SHP77 (cell line): ENCODE results near the gene PERM1.

ENCODE experiments used
- DNase-seq, 2 experiments: peaks; one replicate each; lab custom pipeline; 2025; lab: John Stamatoyannopoulos, UW

The PERM1 gene

DNA sequence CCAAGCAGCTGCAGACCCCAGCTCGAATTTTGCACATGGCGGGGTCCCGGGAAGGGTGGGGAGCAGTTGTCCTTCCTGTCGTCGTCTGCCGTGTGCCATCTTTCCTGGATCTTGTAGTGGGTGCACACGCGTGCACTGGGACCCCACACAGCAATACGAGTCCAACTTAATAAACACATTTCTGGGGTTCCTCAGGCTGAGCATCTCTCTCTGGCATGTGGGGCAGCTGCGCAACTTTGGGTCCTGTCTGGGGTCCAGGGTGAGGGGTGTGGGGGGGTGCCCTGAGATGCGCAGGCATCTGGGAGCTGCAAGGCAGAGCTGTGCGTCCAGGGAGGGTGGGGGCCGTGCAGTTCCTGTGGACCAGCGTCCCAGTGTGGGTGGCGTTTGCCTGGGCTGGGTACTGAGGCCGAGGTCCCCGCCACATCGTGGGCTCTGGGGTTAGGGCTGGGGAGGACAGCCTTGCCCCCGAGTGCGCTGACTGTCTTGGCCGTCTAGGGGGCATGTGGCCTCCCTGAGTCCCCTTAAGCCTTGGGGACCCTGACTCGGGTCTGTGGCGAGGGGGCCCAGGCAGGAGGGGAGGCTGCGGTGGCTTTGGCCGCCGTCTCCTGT, 16.3 kb downstream of the PERM1 start:
- no peak for DNase-seq

GRCh38 chr1:964691-965525, 17.0 kb downstream of the PERM1 start:
- no peak for DNase-seq

DNA sequence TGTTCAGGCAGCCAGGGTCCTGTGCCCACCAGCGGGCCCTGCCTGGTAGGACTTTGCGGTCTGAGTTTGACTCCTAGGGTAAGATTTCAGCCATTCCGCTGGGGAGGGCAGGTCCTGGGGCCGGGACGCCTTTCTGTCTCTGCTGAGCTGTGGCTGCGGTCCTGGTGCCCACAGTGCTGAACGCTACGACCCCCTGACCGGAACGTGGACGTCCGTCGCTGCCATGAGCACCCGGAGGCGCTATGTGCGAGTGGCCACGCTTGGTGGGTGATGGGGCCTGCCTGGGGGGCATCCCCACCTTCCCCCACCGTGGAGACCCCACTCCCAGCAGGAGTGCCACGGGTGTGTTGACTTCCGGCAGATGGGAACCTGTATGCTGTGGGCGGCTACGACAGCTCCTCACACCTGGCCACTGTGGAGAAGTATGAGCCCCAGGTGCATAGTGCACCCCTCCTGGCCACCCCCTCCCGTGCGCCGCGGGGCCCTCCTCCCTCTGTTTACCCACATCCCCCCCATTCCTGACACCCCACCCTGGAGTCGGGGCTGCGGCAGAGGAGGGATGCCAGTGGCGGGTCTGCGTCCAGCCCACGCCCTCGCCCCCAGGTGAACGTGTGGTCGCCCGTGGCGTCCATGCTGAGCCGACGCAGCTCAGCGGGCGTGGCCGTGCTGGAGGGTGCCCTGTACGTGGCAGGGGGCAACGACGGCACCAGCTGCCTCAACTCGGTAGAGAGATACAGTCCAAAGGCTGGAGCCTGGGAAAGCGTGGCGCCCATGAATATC, 18.0 kb downstream of the PERM1 start:
- no peak for DNase-seq

GRCh38 chr1:963301-963651, 18.6 kb downstream of the PERM1 start:
- no peak for DNase-seq

DNA sequence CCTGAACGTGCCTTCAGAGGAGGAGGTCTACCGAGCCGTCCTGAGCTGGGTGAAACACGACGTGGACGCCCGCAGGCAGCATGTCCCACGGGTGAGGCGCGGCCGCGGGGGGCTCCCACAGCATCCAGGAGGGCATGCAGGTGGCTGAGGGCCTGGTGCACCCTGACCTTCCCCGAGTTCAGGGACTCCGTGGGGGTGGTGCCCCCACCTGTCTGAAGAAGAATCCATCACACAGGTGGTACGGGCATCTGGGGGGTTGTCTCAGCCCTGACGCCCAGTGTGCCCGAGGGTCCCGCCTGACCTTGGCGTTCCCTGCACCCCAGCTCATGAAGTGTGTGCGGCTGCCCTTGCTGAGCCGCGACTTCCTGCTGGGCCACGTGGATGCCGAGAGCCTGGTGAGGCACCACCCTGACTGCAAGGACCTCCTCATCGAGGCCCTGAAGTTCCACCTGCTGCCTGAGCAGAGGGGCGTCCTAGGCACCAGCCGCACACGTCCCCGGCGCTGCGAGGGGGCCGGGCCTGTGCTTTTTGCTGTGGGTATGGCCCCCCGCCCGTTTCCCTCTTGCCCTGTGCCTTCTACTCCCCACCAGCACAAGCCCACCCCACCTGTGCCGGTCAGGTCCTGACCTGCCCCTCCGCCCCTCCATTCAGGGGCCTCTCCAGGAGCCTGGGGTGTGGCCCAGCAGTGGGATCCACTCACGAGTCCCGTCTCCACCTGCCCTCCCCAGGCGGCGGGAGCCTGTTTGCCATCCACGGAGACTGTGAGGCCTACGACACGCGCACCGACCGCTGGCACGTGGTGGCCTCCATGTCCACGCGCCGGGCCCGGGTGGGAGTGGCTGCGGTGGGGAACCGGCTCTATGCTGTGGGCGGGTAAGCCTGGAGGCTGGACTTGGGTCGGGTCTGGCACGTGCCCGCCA, 19.3 kb downstream of the PERM1 start:
- no peak for DNase-seq

DNA sequence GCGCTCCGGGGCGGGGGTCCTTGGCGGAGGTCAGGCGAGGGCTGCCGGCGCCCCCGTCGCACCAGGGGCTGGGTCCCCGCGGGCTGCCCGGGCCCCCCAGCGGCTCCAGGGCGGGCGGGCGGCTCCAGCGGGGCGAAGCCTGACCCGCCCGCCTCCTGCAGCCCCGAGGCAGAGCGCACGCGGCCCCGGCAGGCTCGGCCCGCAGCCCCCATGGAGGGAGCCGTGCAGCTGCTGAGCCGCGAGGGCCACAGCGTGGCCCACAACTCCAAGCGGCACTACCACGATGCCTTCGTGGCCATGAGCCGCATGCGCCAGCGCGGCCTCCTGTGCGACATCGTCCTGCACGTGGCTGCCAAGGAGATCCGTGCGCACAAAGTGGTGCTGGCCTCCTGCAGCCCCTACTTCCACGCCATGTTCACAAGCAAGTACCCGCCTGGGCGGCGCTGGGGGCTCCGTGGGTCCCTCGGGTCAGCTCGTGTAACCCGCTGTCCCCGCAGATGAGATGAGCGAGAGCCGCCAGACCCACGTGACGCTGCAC, 20.7 kb downstream of the PERM1 start:
- no peak for DNase-seq

DNA sequence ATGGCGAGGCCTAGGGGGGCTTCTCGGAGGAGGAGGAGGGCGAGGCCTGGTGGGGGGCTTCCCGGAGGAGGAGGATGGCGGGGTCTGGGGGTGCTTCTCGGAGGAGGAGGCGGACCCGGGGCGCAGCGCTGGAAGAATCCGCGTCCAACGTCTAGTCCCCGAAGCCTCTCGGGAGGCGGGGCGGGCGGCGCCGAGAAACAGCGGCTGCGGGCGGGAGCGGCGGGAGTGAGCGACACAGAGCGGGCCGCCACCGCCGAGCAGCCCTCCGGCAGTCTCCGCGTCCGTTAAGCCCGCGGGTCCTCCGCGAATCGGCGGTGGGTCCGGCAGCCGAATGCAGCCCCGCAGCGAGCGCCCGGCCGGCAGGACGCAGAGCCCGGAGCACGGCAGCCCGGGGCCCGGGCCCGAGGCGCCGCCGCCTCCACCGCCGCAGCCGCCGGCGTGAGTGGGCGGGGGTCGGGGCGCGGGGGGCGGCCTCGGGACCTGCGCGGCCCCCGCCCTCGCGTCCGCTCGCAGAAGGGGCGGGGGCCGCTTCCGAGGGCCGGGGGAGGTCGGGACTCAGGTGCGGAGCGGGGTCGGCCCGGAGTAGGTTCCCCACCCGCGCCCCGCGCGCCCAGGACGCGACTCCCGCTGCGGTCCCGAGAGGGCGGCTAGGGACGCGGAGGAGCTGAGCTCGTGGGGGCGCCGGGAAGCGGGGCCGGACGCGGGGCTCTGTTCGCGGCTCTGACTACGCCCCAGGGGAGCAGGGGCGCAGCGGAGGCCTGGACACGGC, 21.3 kb downstream of the PERM1 start, which contains the start of gene KLHL17:
TSS of gene KLHL17 (plus strand) at position 222 of the 769 bp plus-strand sequence. CDS start at position 332, 110 bp downstream.
- peak; percentile 43 to 77 for DNase-seq

DNA sequence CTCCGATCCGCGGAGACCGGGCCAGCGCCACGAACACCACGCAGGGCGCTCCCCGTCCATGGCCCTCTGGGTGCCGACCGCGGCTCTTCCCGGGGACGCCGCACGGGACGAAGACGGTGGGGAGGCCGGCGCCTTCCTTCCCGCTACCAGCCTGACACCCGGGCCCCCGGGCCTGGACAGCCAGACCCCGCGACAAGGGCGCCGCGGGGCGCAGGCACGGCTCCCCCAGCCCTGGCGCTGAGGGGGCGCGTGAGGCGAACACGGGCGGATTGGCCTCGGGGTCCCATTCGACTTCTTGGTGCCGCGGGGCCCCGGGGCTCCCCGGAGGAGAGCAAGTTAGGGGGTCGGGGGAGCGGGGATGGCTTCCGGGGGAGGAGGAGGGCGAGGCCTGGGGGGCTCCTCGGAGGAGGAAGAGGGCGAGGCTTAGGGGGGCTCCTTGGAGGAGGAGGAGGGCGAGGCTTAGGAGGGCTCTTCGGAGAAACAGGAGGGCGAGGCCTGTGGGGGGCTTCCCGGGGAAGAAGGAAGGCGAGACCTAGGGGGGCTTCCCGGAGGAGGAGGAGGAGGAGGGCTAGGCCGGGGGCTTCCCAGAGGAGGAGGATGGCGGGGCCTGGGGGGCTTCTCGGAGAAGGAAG, 22.0 kb downstream of the PERM1 start:
- DNase-seq: no peak

DNA sequence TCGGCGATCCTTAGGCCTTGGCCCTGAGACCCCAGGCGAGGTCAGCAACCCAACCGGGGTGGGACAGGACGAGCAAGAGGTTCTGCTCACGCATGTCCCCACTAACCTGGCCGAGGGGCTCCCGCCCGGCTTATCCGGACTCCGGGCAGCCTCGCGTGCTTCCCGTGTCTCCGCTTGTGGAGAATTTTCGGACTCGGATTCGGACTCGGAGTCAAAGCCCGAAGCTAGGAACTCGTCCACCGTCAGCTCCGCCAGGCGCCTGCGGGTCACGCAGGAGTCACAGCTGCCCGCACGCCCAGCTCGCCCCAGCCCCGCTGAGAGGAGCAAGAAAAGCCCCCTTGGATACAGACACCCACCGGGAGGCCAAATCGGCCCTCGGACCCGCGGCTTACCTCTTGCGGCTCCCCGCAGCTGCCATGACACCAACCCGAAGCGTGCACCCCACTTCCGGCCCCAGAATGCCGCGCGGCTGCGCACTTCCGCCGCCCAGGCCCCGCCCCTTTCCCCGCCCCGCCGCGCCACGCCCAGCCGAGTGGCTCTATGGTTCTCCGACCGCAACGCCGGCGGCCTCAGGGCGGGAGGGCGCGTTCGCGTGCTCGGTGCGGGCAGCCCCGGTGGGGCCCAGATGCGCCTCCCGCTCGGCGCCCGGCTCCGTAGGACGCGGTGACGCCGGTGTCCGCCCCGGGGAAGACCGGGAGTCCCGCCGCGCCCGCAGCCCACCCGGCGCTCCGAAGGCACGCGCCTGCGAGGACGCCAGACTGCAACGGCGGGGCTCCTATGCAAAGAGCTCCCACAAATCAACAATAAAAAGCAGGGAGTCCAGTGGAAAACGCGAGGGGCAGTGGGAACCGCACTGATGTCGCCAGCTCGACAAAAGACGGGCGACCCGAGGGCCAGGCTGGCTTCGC, 22.8 kb downstream of the PERM1 start, which contains the start of gene NOC2L:
TSS of gene NOC2L (minus strand) at position 434 of the 908 bp plus-strand sequence. CDS start at position 418, 16 bp downstream.
- DNase-seq: peak; percentile 73 to 81

- no peak for DNase-seq
Measured at GRCh38 chr1:956636-957035, 25.3 kb downstream of the PERM1 start.

GRCh38 chr1:955474-955873, 26.4 kb downstream of the PERM1 start:
- no peak for DNase-seq

GRCh38 chr1:954927-955326, 27.0 kb downstream of the PERM1 start:
- DNase-seq: no peak

DNA sequence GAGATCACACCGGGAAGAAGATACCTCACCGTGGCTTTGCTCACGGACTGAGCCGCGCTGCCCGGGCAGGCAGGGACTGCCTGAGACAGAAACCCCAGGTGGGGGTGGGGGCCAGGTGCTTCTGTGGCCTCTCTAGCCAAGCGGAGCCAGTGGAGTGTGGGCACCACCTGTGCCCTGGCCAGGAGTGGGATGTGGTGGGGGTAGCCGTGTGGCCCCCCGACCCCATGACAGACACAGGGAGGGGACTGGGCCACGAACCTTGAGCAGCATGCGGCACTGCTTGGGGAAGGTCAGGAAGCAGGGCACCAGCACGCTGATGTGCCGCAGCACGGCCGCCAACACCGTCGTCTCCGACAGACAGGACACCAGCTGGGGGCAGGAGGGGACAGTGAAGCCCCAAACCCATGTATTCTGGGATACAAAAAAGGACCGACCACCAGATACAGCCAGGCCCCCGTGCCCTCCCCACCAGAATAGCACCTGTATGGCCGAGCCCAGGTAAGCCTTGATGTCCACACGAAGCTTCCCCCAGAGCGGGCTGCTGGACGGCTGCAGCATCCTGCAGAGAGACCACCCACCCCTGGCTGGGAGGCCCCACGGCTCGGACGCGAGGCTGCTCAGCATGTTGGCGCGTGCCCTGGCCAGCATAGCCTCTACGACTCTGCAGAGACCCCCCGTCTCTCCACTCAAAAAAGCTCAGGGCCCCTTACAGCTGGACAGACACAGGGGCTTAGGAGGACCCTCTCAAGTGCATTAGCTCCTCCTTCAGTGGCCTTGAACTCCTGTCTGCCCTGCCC, 28.2 kb downstream of the PERM1 start:
- no peak for DNase-seq

DNA sequence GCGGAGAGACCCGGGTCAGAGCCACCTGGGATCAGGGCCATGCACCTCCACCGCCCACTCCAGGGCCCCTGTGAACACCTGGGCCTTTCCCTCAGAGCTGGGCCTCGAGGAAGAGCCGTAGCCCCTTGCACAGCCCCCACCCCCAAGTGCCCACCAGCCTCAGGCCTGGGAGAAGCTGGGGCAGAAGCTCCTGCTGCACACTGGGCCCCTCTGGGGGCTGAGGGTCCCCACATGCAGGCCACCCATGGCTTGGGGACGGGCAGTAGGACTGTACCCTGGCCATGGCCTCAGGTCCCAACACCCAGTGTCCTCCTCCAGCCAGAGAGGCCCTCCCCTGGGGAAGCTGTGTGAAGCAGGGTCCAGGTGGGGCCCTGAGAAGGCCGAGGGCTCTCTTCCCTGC, 29.3 kb downstream of the PERM1 start:
- no peak for DNase-seq

DNA sequence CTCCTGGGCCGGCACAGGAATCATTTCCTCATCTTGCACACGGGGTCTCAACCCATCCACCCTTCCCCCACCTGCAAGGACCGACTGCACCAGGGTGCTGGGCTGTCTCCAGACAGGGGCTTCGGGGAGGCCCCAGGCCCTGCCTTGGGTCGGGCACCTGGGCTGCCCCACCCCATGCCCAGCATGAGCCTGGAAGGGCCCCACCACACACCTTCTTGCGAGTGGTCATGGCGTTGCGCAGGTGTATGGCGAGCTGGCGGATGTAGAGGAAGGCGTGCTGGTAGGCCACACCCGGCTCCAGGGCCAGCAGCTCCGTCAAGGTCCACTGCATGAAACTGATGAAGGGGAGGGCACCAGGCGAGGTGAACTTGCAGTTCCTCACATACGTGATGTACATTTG, 29.7 kb downstream of the PERM1 start:
- DNase-seq: no peak

GRCh38 chr1:951364-951763, 30.5 kb downstream of the PERM1 start:
- no peak for DNase-seq

- DNase-seq: no peak
Measured at GRCh38 chr1:950881-951280, 31.0 kb downstream of the PERM1 start.

GRCh38 chr1:950268-950667, 31.6 kb downstream of the PERM1 start:
- no peak for DNase-seq
